Ishikawa (cell line): ENCODE measurements around the gene TTN.

Experiments
- CEBPB ChIP-seq: IDR thresholded peaks from 2 replicates; pipeline ENCODE4 v1.6.1; 2012
- EP300 ChIP-seq: IDR thresholded peaks from 2 replicates; pipeline ENCODE4 v1.6.1; 2012; ENCODE audit warnings: borderline replicate concordance
- MAX ChIP-seq: IDR thresholded peaks from 2 replicates; pipeline ENCODE4 v1.6.1; 2012
- RAD21 ChIP-seq: IDR thresholded peaks from 2 replicates; pipeline ENCODE4 v1.6.1; 2012; ENCODE audit warnings: low read depth
- TEAD4 ChIP-seq: IDR thresholded peaks from 2 replicates; pipeline ENCODE4 v1.6.1; 2012
- YY1 ChIP-seq: IDR thresholded peaks from 2 replicates; pipeline ENCODE4 v1.6.1; 2012; ENCODE audit warnings: low read depth
- TF ChIP-seq, protein P1 (sequence below): IDR thresholded peaks from 2 replicates; pipeline ENCODE4 v1.6.1; 2012

GRCh38 chr2:178650554-178650953 is 156.7 kb downstream of the TTN start:
- TF ChIP-seq TEAD4 (no peak), MAX (no peak), YY1 (no peak), EP300 (no peak), RAD21 (no peak), CEBPB (no peak)
- TF ChIP-seq, protein P1, sequence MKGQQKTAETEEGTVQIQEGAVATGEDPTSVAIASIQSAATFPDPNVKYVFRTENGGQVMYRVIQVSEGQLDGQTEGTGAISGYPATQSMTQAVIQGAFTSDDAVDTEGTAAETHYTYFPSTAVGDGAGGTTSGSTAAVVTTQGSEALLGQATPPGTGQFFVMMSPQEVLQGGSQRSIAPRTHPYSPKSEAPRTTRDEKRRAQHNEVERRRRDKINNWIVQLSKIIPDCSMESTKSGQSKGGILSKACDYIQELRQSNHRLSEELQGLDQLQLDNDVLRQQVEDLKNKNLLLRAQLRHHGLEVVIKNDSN: no peak
